Testis (tissue), 3 donors: ENCODE measurements around the gene TPO. TPM values are rescaled to one million over a fixed set of nuclear protein-coding genes. Genes with fewer than 3 reads are reported as not detected.
"Not testable (repeated sequence)": the region's sequence is repeated elsewhere in the genome, so short reads cannot be mapped to it uniquely, and the experiment has no call there.

Experiments
- DNase-seq: peaks from one replicate; pipeline ENCODE4 v3.0.0-alpha.2; 2019
- H3K27ac ChIP-seq, 2 donors: fragments of 200-600 bp; sonication (generic); one replicate each; pipeline ENCODE4 v1.5.1; 2019
- H3K27me3 ChIP-seq: fragments of 200-600 bp; sonication (generic); one replicate; pipeline ENCODE4 v1.5.1; 2019
- H3K36me3 ChIP-seq: fragments of 200-600 bp; sonication (generic); one replicate; pipeline ENCODE4 v1.5.1; 2017; ENCODE audit warnings: low read depth; ENCODE audit errors: missing control alignments
- H3K4me1 ChIP-seq: fragments of 200-600 bp; sonication (generic); one replicate; pipeline ENCODE4 v1.5.1; 2019
- H3K4me3 ChIP-seq, 2 donors: fragments of 200-600 bp; sonication (generic); one replicate each; pipeline ENCODE4 v1.5.1; 2017 to 2019
- H3K9me3 ChIP-seq: fragments of 200-600 bp; sonication (generic); one replicate; pipeline ENCODE4 v1.5.1; 2017
- CTCF ChIP-seq, 3 experiments: fragments of 450-650 bp in 2 of 3; fragments of 200-600 bp in 1 of 3; sonication (generic) in 1 of 3; IDR thresholded peaks; one replicate each; pipeline ENCODE4 v1.5.1; 2016 to 2019; ENCODE audit warnings: antibody characterized with exemption in 3 of 3, mild to moderate bottlenecking in 2 of 3, moderate library complexity in 1 of 3
- POLR2A ChIP-seq: fragments of 450-650 bp; IDR thresholded peaks from one replicate; pipeline ENCODE4 v1.6.1; 2017; ENCODE audit warnings: antibody characterized with exemption, mild to moderate bottlenecking, moderate library complexity
- WGBS, 2 donors: methylation state at CpG; one replicate each; pipeline ENCODE4 v1.1.5; 2018; 5-methylcytosine and 5-hydroxymethylcytosine counted together
- intact Hi-C: fragments of 100-400 bp; cut with DNase I; formaldehyde crosslinking; loops from one replicate; pipeline ENCODE4 v1.15.1; 2023; ENCODE audit warnings: low total_unique reads
- polyA plus RNA-seq: library from polyadenylated mRNA; stranded (reverse); fragments of 350-450 nt; fragmentation: Illumina TruSeq; extraction: RNeasy Lipid Tissue Mini Kit (QIAGEN cat#74804); gene quantifications from one replicate; pipeline ENCODE4 v1.2.3, GENCODE V29; 2014; ENCODE audit warnings: low read depth, low replicate concordance; ENCODE audit not compliant: insufficient read depth
- total RNA-seq, 2 donors: library from RNA; depleted of rRNA; stranded (reverse); fragments of >200 nt; gene quantifications; one replicate each; pipeline ENCODE4 v1.2.3, GENCODE V29; 2016

TPO gene
- total and polyA plus RNA-seq, 3 donors from 2014 or later, result 2.9 to 5.6 (median 2.9) TPM

GRCh38 chr2:1561811-1562421, 148.7 kb downstream of the TPO start:
- no peaks in the 10 kb centered on the region for H3K36me3 ChIP-seq
- no peak overlapping the region for H3K4me3 ChIP-seq
- no peaks in the 10 kb centered on the region for H3K27me3 ChIP-seq
- DNase-seq, result peak; percentile 8
- no peaks in the 10 kb centered on the region for H3K4me1 ChIP-seq
- TF ChIP-seq CTCF (IDR thresholded peaks at IDR 0.05), result no peak
- no peak for TF ChIP-seq POLR2A
- no peak overlapping the region for H3K27ac ChIP-seq
- 87 to 93% methylated on average over 24 of the region's 24 CpGs for WGBS, 2 donors
- intact Hi-C loops, result no loop called here
- no peaks in the 10 kb centered on the region for H3K9me3 ChIP-seq

DNA sequence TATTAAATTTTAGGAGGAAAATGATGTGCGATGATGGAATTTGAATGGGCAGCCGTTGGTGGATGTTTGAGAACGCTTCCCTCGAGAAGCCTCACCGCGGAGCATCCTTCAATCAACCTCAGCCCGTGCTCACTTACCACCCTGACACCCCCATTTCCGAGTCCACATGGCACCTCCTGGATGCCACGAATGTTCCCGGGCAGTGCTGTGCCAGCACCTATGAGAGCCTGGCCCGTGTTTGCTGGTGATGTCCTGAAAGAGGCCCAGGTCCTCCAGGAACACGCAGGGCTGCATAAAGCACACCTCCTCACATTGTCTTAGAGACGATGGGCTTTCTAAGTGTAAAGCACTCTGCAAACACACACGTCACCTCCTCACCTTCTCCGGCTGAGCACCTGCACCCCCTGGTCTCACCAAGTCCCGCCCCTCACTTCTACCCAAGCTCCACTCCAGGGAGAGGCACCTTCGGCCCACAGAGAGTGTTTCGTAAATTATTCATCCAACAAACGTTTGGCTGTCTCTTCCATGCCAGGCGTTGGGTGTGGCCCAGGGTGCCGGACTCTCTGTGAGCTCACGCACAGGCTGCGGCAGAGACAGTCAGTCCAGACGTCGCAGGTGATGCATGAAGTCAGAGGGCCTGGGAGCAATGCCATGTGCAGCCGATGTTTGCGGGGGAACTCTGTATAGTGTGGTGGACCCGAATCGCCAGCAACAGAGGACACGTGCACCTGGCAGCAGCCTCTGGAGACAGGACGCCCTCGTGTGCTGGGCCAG, 150.0 kb downstream of the TPO start:
- H3K36me3 ChIP-seq, result no peaks in the 10 kb centered on the region
- peak; percentile 12 for DNase-seq
- 88 to 91% methylated on average over 29 to 32 of the region's 32 CpGs for WGBS, 2 donors
- H3K27me3 ChIP-seq, result no peaks in the 10 kb centered on the region
- H3K9me3 ChIP-seq, result no peaks in the 10 kb centered on the region
- intact Hi-C loops, result no loop called here
- no peak overlapping the region for H3K4me3 ChIP-seq
- TF ChIP-seq POLR2A (no peak), CTCF (IDR thresholded peaks at IDR 0.05) (no peak)
- no peaks in the 10 kb centered on the region for H3K4me1 ChIP-seq
- H3K27ac ChIP-seq, result no peak overlapping the region

DNA sequence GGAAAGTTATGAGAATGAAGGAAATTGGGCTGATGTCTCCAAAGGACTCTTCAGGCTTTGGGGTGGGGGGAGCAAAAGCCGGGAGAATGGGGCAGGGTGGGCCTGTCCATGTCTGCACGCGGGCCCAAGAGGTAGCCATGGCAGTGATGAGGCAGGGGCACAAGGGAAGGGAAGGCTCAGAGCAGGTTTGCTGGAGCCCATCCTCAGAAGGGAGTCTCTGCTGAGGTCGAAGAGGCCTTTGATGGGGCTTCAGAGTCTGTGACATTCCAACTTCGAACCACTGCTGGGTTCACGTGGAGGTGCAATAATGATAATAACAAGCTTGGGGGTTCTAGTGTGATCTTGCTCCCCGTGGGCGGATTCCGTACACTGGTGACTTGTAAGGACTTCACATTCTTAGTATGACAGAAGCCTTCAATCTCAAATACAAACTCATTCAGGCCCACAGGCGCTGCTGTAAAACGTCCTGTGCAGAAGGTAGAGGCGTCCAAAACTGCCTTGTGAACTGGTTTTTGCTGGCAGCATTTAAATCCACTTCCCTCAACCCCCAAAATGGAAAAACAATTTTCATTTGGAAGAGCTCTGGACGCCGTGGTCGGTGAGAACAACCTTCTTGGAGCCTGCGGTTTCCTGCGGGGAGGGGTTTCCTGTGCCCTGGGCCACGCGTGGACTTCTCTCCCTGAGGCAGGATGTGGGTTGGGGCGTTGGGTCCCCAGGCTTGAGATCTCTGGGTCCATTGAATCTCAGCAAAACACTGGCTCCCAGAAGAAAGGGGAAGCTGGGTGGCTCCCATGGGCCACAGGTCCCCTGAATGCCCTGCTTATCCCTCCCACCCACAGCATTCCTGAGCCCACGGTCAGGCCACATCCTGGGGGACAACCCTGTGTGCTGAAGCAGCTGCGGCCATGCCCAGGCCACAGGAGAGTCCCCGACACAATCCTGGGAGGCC, 151.0 kb downstream of the TPO start:
- intact Hi-C loops, result no loop called here
- Histone ChIP-seq H3K27ac (no peak overlapping the region), H3K27me3 (no peaks in the 10 kb centered on the region), H3K4me1 (no peaks in the 10 kb centered on the region), H3K36me3 (no peaks in the 10 kb centered on the region), H3K4me3 (no peak overlapping the region), H3K9me3 (no peaks in the 10 kb centered on the region)
- DNase-seq, result peak; percentile 8
- no peak for TF ChIP-seq POLR2A
- no peak for TF ChIP-seq CTCF (IDR thresholded peaks at IDR 0.05)
- WGBS, 2 donors, result 86 to 89% methylated on average over 17 to 23 of the region's 23 CpGs

DNA sequence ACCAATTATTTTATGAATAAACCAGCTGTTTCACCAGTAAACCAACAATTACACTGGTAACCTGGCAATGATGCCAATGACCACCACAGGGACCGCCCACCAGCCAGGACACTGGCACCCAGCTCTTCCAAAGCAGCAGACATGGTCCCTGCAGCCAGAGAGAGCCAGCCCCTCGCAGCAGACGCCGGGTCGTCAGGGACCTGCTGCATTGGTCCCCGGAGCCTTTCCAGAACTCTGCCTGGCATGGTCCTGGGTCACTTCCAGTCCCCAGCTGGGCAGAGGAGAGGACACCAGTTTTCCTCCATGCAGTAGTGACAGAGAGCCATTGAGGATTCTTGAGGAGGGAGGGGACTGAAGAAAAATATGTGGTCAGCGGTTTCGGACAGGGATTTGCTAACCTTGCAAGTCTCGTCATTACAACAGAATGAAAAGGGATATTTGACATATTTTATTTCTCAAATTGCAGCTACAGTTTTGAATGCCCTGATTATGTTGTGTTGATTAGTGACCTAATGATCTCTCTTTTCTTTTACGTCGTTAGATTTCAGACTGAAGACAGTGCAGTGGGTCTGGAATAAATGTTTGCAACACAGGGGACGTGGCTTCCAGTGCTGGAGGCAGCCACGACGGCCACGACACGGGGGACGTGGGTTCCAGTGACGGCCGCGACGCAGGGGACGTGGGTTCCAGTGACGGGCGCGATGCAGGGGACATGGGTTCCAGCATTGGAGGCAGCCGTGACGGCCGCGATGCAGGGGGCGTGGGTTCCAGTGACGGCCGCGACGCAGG, 154.5 kb downstream of the TPO start:
- intact Hi-C loops, result no loop called here
- no peaks in the 10 kb centered on the region for H3K9me3 ChIP-seq
- H3K4me3 ChIP-seq, result no peak overlapping the region
- no peaks in the 10 kb centered on the region for H3K27me3 ChIP-seq
- H3K27ac ChIP-seq, result no peak overlapping the region
- DNase-seq, result peak; percentile 8
- no peaks in the 10 kb centered on the region for H3K4me1 ChIP-seq
- WGBS, 2 donors, result 78 to 87% methylated on average over 27 to 34 of the region's 34 CpGs
- TF ChIP-seq CTCF (IDR thresholded peaks at IDR 0.05) (no peak), POLR2A (no peak)
- H3K36me3 ChIP-seq, result no peaks in the 10 kb centered on the region

DNA sequence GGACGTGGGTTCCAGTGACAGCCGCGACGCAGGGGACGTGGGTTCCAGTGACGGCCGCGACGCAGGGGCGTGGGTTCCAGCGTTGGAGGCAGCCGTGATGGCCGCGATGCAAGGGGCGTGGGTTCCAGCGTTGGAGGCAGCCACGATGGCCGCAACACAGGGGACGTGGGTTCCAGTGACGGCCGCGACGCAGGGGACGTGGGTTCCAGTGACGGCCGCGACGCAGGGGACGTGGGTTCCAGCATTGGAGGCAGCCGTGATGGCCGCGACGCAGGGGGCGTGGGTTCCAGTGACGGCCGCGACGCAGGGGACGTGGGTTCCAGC, 155.0 kb downstream of the TPO start:
- H3K36me3 ChIP-seq, H3K27ac ChIP-seq, H3K27me3 ChIP-seq, H3K9me3 ChIP-seq, H3K4me1 ChIP-seq, intact Hi-C loops, H3K4me3 ChIP-seq: not testable (repeated sequence)
- peak; percentile 8 for DNase-seq
- WGBS, 2 donors, result 78 to 82% methylated on average over 31 to 39 of the region's 39 CpGs
